ENCODE data around the gene KCNG2. TPM values are rescaled to one million over a fixed set of nuclear protein-coding genes. Genes with fewer than 3 reads are reported as not detected.

The KCNG2 gene
- total and polyA plus RNA-seq, 2 of the 4 experiments (the other 2 are of a cell fraction) = not detected

DNA sequence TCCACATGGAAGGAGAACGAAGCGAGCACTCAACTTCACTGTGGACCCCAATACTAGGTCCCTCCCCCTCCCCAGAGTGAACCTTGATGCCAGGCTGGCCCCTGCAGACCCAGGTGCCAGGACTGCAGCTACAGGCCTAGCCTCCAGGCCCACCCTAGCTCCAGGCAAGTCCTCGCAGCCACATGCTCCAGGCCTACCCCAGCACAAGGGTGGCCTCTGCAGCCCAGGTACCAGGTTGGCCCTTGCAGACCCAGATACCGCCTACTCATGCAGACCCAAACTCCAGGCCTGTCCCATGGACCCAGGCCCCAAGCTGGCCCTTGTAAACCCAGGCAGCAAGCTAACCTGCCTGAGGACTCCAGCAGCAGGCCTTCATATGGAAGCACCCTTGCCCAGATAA is 44.2 kb downstream of the KCNG2 start:
- no peak for ATAC-seq (ENCODE audit: low read depth)
- TF ChIP-seq CTCF (conservative IDR thresholded peaks at IDR 0.05; ENCODE audit: low read depth, low read length) (no peak), BHLHE40 (IDR thresholded peaks at IDR 0.05; ENCODE audit: low read depth, low read length) (no peak), RFX5 (IDR thresholded peaks at IDR 0.05; ENCODE audit: low read depth, low read length) (no peak), SMC3 (IDR thresholded peaks at IDR 0.05; ENCODE audit: low read depth, low read length) (no peak), CHD1 (IDR thresholded peaks at IDR 0.05; ENCODE audit: low read depth, low read length) (no peak), USF2 (IDR thresholded peaks at IDR 0.05; ENCODE audit: low read depth, low read length) (no peak), POLR2A (IDR thresholded peaks at IDR 0.05; ENCODE audit: low read depth, low read length) (no peak)
- peaks cover 5% of the 10 kb centered on the region for H3K4me1 ChIP-seq (ENCODE audit: control insufficient read depth, insufficient read depth, low read length)
- dilution Hi-C loops (cut with HindIII; ENCODE audit: low sequenced_read_pairs, unreplicated experiment) (no loop called here), in situ Hi-C loops (cut with MboI; ENCODE audit: low sequenced_read_pairs) (no loop called here), intact Hi-C loops (cut with micrococcal nuclease) (loop anchor here (10.0 kb wide), 1 partner anchor 123 kb away; the partner anchor contains the start of gene HSBP1L1)
- H3K36me3 ChIP-seq (ENCODE audit: control insufficient read depth, insufficient read depth, low read length) = no peaks in the 10 kb centered on the region
- no TSS peak for BruUV-seq (replicated peaks)
- no peak overlapping the region for H4K8ac ChIP-seq (ENCODE audit: low read depth in 2 of 2, low read length in 2 of 2)
- no peaks in the 10 kb centered on the region for H4K20me1 ChIP-seq (ENCODE audit: insufficient read depth, low read length)
- no peak overlapping the region for H3K18ac ChIP-seq (ENCODE audit: low read depth, low read length)
- no peak overlapping the region for H3K56ac ChIP-seq (ENCODE audit: extremely low read depth, insufficient read depth, low read length)
- no peak overlapping the region for H2AK5ac ChIP-seq (ENCODE audit: low read depth, low read length)
- no peak overlapping the region for H3K23ac ChIP-seq (ENCODE audit: low read depth, low read length)
- H3K9me3 ChIP-seq (ENCODE audit: control insufficient read depth, insufficient read depth, low read length) = peaks cover 8% of the 10 kb centered on the region
- H2BK5ac ChIP-seq (ENCODE audit: low read depth, low read length, poor library complexity, severe bottlenecking) = no peak overlapping the region
- ChIA-PET CTCF (no interaction called here), POLR2A (ENCODE audit: unreplicated experiment) (no interaction called here)
- H3K79me1 ChIP-seq (ENCODE audit: low read depth in 1 of 2, low read length in 2 of 2) = no peaks in the 10 kb centered on the region
- H2AK9ac ChIP-seq (replicated peaks; ENCODE audit: low read depth, low read length, poor library complexity) = no peak overlapping the region
- no peak for DNase-seq
- no peak overlapping the region for H2BK120ac ChIP-seq (ENCODE audit: low read depth, low read length)
- H4K5ac ChIP-seq (ENCODE audit: low read depth, low read length) = no peak overlapping the region
- H3K27ac ChIP-seq (ENCODE audit: insufficient read depth, low read length) = no peak overlapping the region
- peak overlapping the region; percentile 51 for H2AFZ ChIP-seq (replicated peaks; ENCODE audit: low read length, poor library complexity)
- no peak overlapping the region for H3K4me3 ChIP-seq (ENCODE audit: insufficient read depth, low read depth, low read length)
- no peaks in the 10 kb centered on the region for H3K27me3 ChIP-seq (ENCODE audit: control insufficient read depth, insufficient read depth, low read length)
- H3K14ac ChIP-seq (replicated peaks; ENCODE audit: low read depth, low read length) = no peak overlapping the region
- H2BK20ac ChIP-seq (ENCODE audit: low read depth, low read length) = no peak overlapping the region
- H4K91ac ChIP-seq (ENCODE audit: insufficient read depth, low read depth, low read length) = no peak overlapping the region
- no peak overlapping the region for H2BK15ac ChIP-seq (ENCODE audit: low read depth, low read length)
- WGBS, 2 experiments (ENCODE audit: extremely low coverage in 2 of 2, insufficient read length in 1 of 2) = no CpG with 5 or more reads among the region's 4 CpGs
- H3K9ac ChIP-seq (ENCODE audit: low read depth, low read length) = no peak overlapping the region
- no peak overlapping the region for H3K4ac ChIP-seq (ENCODE audit: low read depth, low read length)
- no peak overlapping the region for H3K4me2 ChIP-seq (ENCODE audit: low read depth, low read length)
- H3K9me1 ChIP-seq (ENCODE audit: insufficient read depth, low read length) = peaks cover 5% of the 10 kb centered on the region

All from IMR-90 (cell line).